NCI-H82 treated with DMSO at 0.1 percent for 48 hours (cell line): ENCODE measurements around the gene TP73.
"Not testable (repeated sequence)": the region's sequence is repeated elsewhere in the genome, so short reads cannot be mapped to it uniquely, and the experiment has no call there.

Experiments
- DNase-seq: peaks from one replicate; lab custom pipeline; 2025; ENCODE audit not compliant: unreplicated experiment; lab: John Stamatoyannopoulos, UW

The TP73 gene

DNA sequence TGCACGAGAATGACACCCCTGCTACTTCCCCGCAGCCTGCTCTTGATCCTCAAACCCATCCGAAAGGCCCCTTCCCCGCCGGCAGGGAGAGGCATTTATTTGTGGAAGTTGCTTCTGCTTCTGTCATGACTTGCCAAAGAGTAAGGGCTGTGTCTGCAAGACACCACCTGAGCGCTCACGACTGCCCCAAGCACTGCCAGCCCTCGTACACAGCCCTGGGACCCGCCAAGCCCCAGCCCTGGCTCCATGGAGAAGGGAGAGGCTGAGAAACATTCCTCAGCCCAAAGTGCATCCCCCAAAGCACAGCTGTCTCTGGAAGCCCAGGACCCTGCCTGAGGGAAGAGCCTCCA lies 33.8 kb upstream of the TP73 start:
- no peak for DNase-seq

DNA sequence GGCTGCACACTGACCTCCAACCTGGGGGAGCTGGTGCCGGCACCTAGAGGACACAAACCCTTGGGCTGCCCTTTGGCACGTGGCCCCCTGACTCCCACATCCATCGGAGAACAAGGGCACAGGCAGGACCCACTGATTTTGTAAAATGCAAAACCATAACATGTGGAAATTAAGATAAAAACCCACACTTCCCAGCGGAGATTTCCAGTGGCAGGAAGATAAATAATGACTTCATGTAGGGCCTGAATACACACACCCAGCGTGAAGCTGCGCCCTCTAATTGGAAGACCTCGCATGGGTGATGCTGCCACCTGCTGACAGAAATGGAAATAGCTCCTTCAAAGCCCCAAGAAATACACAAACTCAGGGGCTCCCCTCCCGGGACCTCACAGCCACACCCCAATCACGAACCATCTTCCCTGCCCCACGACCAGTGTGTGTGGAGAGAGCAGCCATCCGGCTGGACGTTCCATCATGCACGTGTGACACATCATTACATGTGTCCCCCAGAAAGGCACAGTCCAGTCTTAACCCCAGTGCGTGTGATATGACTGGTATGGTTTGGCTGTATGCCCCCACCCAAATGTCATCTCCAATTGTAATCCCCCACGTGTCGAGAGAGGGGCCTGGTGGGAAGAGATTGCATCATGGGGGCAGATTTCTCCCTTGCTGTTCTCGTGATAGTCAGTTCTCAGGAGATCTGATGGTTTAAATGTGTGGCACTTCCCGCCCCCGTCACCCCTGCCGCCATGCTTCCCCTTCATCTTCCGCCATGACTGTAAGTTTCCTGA lies 33.2 kb upstream of the TP73 start:
- DNase-seq, result no peak

DNA sequence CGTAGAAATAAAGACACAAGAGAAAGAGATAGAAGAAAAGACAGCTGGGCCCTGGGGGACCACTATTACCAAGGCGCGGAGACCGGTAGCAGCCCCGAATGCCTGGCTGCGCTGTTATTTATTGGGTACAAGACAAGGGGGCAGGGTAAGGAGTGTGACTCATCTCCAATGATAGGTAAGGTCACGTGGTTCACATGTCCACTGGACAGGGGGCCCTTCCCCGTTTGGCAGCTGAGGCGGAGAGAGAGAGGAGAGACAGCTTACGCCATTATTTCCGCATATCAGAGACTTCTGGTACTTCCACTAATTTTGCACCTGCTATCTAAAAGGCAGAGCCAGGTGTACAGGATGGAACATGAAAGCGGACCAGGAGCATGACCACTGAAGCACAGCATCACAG lies 31.6 kb upstream of the TP73 start:
- no peak for DNase-seq

DNA sequence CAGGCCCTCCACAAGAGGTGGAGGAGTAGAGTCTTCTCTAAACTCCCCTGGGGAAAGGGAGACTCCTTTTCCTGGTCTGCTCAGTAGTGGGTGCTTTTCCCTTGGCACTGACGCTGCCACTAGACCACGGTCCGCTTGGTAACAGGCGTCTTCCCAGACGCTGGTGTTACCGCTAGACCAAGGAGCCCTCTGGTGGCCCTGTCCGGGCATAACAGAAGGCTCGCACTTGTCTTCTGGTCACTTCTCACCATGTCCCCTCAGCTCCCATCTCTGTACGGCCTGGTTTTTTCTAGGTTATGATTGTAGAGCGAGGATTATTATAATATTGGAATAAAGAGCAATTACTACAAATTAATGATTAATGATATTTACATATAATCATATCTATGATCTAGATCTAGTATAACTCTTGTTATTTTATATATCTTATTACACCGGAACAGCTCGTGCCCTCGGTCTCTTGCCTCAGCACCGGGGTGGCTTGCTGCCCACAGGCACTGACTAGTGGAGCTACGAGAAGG lies 31.1 kb upstream of the TP73 start:
- DNase-seq, result not testable (repeated sequence)

DNA sequence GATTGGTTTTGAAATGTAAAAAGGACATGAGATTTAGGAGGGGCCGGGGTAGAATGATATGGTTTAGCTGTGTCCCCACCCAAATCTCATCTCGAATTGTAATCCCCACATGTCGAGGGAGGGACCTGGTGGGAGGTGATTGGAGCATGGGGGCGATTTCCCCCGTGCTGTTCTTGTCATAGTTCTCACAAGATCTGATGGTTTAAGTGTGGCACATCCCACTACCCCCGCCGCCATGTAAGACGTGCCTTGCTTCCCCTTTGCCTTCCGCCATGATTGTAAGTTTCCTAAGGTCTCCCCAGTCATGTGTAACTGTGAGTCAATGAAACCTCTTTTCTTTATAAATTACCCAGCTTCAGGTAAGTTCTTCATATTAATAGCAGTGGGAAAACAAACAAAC lies 30.2 kb upstream of the TP73 start:
- DNase-seq, result not testable (repeated sequence)

DNA sequence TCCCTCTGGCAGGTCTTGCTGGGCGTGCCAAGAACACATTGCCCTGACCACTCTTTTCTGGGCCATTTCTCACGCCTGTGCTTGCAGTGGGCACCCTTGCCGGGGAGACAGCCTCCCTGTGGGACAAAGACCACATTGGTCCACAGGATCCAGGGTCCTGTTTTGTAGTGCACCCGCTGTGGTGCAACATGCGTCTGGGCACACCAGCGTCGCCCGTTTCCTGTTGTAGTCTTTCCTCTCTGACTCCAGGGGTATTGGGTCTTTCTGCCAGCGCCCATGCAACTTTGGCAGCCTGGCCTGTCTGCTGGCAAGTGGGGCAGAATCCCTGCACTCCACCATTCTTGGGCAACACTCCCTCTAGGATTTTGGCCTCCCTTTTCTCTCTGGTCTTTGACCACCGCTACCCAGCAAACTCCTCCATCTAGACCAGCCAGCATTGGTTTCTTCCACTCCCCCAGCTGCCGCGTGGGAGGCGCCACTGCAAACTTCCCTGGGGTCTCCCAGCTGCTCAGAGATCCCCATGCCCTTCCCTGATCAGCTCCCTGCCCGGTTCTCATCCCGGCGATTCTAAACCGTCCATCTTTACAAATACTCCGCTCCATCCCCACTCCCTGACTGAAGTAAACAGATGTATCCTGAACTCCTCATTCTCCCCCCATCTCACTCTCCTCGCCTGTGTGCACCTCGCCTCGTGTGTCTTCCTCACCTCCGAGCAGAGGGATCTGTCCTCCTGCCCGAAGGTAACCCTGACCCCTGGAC lies 28.7 kb upstream of the TP73 start:
- DNase-seq, result no peak

DNA sequence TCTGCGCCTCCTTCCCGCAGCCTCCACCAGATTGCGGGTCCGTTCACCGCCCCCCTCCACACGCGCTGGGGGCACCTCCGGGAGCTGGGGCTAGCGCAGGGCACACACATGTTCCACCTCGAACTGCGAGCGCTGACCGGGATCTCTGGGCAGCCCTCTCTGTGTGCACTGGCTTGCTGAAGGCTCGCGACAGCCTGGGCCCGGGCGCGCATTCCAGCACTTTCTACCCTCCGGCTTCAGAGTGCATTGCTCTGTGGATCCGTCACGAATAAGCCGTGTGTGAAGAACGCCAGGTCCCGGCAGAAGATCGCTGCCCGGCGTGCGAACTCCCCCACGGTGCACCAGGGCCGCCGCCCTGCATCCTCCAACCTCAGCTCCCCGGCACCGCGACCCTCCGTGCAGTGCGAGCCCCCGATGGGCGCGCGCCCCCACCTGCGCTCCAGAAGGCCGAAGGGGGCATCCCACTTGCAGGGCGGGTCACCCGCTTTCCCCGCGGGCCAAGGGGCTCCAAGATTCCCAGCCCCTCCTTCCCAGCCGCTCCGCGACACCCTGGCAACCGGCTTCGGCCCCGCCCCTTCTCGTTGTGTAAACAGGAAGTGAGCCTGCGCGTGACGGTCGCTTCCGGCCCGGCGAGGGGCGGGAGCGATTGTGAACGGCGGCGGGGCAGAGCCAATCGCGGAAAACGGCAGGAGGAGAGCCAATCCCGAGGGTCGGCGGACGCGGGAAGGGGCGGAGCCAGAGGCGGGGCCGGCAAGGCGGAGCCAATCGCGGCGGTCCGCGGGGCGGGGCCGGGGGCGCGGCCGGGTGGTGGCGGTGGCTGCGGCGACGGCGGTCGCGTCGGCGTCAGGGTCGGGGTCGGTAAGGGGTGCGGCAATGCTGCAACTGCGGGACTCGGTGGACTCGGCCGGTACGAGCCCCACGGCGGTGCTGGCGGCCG lies 27.8 kb upstream of the TP73 start, which contains the start of gene TPRG1L:
TSS of gene TPRG1L (plus strand) at position 816 of the 937 bp plus-strand sequence. CDS start at position 874, 58 bp downstream.
- DNase-seq, result peak; percentile 90

DNA sequence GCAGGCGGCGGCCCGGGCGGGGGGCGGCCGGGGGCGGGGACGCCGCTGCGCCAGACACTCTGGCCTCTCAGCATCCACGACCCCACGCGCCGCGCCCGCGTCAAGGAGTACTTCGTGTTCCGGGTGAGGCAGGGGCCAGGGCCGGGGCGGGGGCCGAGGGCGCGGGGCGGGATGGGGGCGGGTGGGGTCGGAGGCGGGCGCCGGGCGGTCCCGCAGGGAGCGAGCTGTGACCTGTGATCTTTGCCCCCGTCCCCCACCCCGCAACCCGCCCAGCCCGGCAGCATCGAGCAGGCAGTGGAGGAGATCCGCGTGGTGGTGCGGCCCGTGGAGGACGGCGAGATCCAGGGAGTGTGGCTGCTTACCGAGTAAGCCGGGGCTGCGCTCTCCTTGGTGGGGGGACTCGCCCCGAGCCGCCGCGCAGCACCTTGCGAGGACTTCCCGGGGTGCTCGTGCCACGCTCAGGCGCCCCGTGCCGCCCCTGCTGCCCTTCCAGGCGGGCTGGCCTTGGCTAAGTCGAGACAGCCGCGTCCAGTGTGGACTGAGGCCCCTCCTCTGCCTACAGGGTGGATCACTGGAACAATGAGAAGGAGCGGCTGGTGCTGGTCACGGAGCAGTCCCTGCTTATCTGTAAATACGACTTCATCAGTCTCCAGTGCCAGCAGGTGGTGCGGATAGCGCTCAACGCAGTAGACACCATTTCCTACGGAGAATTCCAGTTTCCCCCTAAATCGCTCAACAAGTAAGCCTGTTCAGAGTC lies 27.0 kb upstream of the TP73 start:
- no peak for DNase-seq

DNA sequence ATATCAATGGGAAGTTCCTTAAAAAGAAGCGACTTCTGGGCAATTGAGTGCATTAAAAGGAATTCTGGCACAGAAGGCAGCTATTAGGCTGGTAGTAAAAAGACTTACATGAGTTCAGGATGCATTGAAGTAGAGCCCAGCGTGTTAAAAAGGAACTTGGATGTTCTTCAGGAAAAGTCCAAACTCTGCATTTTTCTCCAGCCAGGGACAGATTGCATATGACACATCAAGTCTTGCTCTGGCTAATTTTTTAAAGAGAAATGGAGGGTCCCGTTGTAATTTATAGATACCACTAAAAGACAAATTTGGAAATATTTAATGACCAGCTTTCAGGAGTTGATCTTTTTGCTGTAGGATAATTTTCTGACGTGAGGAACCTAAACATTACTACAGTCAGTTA lies 26.3 kb upstream of the TP73 start:
- DNase-seq, result no peak

DNA sequence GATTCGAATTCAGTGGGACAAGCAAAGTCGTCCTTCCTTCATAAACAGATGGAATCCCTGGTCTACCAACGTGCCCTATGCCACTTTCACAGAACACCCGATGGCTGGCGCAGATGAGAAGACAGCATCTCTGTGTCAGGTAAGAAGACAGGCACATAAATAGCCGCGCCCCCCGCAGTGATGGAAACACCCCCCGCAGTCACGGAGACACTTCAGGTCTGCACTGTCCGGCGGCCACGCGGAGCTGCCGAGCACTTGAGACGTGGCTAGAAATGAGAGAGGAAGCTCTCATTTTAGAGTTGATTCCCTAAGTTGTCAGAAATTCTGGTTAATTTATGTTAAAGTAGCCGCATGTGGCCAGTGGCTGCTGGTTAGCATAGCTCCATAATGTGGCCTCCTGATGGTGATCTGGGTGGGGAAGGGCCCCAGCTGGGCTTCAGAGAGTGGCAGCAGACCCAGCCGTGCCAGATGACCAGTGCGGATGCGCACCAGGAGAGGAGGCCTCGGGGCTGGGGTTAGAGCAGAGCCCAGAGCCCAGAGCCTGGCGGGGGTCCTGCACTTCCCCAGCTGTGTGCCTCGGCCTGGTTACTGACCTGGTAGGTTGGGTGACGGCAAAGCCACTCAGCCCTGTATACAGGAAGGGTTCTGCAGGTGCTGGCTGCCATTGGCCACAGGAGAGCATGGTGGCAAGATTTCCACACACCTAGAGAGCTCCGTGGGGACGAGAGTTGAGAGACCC lies 24.6 kb upstream of the TP73 start:
- no peak for DNase-seq

DNA sequence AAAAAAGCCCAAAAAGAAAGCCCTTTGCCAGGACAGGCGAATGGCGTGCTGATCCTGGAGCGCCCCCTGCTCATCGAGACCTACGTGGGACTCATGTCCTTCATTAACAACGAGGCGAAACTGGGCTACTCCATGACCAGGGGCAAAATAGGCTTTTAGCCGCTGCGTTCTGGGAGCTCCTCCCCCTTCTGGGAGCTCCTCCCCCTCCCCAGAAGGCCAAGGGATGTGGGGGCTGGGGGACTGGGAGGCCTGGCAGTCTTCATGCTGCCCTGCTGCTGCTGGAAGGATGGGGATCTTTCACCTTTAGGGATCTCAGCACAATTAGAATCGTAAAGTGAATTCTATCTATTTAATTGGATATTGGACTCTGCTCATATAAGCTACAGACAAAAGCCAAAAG lies 23.9 kb upstream of the TP73 start:
- DNase-seq, result no peak

DNA sequence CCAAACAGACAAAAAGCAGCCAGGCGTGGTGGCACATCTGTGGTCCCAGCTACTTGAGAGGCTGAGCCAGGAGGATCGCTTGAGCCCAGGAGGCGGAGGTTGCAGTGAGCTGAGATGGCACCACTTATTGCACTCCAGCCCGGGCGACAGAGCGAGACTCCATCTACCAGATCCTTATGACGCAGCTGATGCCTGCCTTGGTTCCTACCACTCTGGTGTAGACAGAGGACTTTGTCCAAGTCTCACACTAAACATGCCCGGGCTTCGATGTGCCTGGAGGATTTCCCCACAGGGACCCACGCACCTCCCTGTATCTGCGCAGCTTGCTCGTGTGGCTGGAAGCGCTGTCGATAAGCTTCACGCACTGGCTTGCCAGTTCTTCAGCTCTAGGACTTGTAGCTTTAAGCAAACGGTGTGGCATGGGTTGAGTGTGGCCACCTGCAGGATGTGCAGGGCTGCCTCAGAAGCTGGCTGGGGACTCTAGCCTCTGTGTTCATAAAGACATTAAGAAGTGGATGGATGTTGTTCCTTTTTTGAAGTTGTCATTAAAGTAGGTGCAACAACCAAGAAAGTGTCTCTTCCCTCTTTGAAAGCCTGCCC lies 22.7 kb upstream of the TP73 start:
- DNase-seq, result no peak

DNA sequence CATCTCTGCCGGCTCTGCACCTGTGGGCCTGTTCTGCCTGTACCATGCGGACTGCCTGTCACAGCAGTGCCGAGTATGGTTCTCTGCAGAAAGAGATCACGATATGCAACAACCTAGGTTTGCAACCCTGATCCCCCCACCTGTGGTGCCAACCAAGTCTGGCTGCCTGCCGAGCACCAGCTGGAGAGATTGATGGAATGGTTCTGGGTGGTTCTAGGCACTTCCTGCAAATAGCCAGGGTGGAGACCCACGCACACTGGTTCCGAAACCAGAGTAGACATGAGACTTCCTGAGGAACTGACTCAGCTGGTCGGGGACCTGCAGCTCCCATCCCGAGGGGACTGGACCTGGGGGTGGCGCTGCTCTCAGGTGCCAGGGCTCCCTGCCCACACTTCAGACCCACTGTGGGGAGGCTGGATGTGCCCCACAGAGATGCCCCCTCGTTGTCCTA lies 22.1 kb upstream of the TP73 start:
- DNase-seq, result no peak

DNA sequence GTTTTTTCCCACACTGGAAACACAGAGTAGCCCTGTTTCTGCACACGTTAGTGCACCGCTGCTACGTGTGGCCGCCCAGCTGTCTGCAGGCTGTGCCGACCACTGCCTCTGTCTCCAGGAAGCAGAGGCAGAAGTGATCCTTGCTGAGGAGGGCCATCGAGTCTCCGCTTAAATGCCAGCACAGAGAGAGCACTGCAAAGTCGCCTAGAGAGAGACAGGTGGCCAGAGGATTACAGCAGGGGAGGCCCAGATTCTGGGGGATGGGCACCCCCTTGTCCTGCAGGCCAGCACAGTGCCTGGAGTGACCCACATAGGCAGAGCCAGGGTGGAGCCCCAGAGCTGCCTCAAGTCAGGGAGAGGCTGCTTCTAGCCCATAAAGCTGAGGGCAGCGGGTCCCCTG lies 21.4 kb upstream of the TP73 start:
- peak; percentile 30 for DNase-seq

DNA sequence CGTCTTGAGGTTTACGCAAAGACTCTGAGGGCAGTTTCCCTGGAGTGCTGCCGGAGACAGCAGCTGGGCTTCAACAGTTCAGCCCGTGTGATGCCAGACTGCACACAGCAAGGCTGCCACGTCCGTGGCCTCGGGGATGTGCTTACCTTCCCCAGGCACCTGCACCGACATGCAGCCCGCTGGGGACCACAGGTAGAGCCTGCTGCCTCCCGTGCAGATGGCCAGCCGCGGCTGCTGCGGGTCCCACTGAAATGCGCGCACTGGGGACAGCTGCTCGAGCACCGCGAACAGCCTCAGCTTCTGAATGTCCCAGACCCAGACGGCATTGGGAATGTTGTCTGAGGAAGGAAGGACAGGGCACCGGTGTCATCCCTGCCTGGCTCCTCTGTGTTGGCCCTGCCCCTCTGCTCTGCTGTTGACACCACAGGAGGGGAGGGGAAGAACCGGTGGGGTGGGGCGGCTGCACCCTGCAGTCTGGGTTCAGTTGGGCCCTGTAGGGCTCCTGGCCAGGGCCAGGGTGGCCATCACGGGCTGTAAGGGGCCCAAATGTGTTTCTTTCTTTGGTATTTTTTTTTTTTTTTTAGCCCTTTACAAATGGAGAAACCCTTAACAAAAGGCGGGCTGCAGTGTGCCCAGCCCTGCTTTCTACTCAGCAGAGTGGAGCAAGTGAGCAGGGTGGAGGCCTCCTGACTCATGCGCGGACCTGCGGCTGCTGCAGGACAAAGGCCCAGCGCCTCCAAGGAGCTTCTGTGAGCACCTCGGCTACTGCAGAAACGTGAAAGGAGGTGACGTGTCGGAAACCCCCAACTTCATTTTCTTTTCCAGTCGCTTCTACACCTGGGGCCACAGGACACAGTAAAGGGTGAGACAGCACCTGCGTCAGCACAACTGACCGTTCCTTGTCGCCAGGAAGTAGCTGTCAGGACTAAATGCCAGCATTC lies 20.7 kb upstream of the TP73 start:
- DNase-seq, result no peak

DNA sequence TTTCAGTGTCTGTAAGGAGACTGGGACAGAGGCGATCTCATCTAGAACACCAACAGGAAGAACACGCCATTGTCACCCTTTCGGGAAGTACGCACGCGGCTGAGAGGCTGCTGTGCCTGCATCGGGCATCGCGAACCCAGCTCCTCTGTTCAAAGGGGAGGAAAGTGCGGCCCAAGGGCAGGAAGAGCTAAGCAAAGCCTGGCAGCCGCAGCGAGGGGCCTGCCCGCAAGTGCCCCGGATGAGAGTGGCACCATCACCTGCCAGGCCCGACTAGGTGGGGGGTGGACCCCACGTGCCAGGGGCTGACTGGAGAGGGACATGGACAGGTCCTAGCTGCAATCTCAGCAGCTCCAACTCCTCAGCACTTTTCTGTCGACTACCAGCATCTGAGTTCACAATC lies 20.0 kb upstream of the TP73 start:
- no peak for DNase-seq

DNA sequence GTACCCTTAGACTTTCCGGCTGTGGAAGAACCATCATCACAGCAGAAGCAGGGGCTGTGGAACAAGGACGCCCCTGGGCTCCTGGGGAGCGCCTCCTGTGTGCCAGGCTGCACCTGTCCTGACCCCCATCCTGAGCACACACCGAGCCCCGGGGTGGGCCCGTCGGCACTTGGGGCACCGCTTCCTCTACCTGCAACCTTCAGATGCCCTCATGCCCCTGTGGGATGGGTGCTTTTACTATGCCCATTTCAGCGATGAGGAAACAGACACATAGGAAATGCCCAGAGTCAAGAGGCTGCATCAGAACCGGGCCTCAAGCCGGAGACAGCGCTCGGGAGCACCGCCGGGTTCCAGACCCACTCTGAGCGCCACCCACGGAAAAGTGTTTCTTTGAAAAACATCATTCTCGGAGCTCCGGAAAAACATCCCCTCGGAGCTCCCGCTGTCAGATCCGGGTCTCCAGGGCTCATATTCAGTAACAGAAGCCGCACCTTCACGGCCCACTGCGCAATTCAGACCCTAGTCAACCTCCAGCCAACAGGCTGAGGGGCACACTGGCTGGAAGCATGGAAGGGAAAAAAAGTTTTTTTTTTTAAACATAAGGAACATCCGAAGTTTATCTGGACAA lies 19.5 kb upstream of the TP73 start:
- no peak for DNase-seq
